HEK293 (cell line): ENCODE measurements around the gene MYRFL.

Experiments
- CTCF ChIA-PET: fragments of 350-600 bp; formaldehyde crosslinking; extraction: SDS; loops from one replicate; lab custom pipeline; 2021; ENCODE audit warnings: antibody characterized with exemption; lab: Yijun Ruan, JAX
- POLR2A ChIA-PET: fragments of 300-600 bp; formaldehyde crosslinking; extraction: SDS; loops from one replicate; lab custom pipeline; 2020; ENCODE audit warnings: antibody characterized with exemption, inconsistent platforms; lab: Yijun Ruan, JAX
- H3K27ac ChIP-seq: fragments of 200-500 bp; sonication (Bioruptor generic); 2 replicates; pipeline ENCODE4 v1.5.1; 2014; ENCODE audit warnings: low read depth, low read length, control low read depth, inconsistent platforms; ENCODE audit errors: extremely low read depth
- H3K36me3 ChIP-seq, 2 experiments: fragments of 200-500 bp in 1 of 2; sonication (Bioruptor generic) in 1 of 2; 1 replicate in 1 of 2; 2 replicates in 1 of 2; pipeline ENCODE4 v1.5.1; 2014 to 2017; ENCODE audit warnings: inconsistent platforms in 2 of 2, low read length in 2 of 2; ENCODE audit not compliant: control insufficient read depth in 2 of 2, insufficient read depth in 1 of 2
- H3K4me1 ChIP-seq: fragments of 200-500 bp; sonication (Bioruptor generic); 2 replicates; pipeline ENCODE4 v1.5.1; 2014; ENCODE audit warnings: mild to moderate bottlenecking, low read length, inconsistent platforms; ENCODE audit not compliant: control insufficient read depth, insufficient read depth
- H3K4me3 ChIP-seq: 2 replicates; pipeline ENCODE4 v1.5.1; 2011; ENCODE audit warnings: low read depth, mild to moderate bottlenecking, control low read depth, low read length, moderate library complexity
- H3K9me3 ChIP-seq: fragments of 200-500 bp; sonication (Bioruptor generic); 2 replicates; pipeline ENCODE4 v1.5.1; 2014; ENCODE audit warnings: low read depth, low read length, inconsistent platforms; ENCODE audit not compliant: control insufficient read depth, insufficient read depth
- BCL11B ChIP-seq: fragments of 450-650 bp; formaldehyde crosslinking; IDR thresholded peaks from 2 replicates; pipeline ENCODE4 v1.5.1; 2016; ENCODE audit warnings: low read depth, missing biosample characterization, missing genetic modification characterization
- GLI2 ChIP-seq: fragments of 450-650 bp; formaldehyde crosslinking; IDR thresholded peaks from 2 replicates; pipeline ENCODE4; 2017; ENCODE audit warnings: missing biosample characterization, missing genetic modification characterization, low read depth, borderline replicate concordance
- KLF7 ChIP-seq: fragments of 450-650 bp; formaldehyde crosslinking; IDR thresholded peaks from 2 replicates; pipeline ENCODE4 v1.5.1; 2016; ENCODE audit warnings: missing biosample characterization, missing genetic modification characterization, borderline replicate concordance
- PRDM10 ChIP-seq: fragments of 450-650 bp; formaldehyde crosslinking; IDR thresholded peaks from 2 replicates; pipeline ENCODE4 v1.5.1; 2016; ENCODE audit warnings: missing biosample characterization, missing genetic modification characterization
- PRDM2 ChIP-seq: fragments of 450-650 bp; formaldehyde crosslinking; IDR thresholded peaks from 2 replicates; pipeline ENCODE4 v1.5.1; 2016; ENCODE audit warnings: missing biosample characterization, missing genetic modification characterization, borderline replicate concordance
- REPIN1 ChIP-seq: fragments of 450-650 bp; formaldehyde crosslinking; IDR thresholded peaks from 2 replicates; pipeline ENCODE4 v1.5.1; 2017; ENCODE audit warnings: missing biosample characterization, missing genetic modification characterization, low read depth
- SP3 ChIP-seq: fragments of 450-650 bp; formaldehyde crosslinking; IDR thresholded peaks from 2 replicates; pipeline ENCODE4 v1.5.1; 2016; ENCODE audit warnings: missing biosample characterization, missing genetic modification characterization
- TSHZ1 ChIP-seq: fragments of 450-650 bp; formaldehyde crosslinking; IDR thresholded peaks from 2 replicates; pipeline ENCODE4 v1.5.1; 2016; ENCODE audit warnings: missing biosample characterization, missing genetic modification characterization, borderline replicate concordance
- ZBTB1 ChIP-seq: fragments of 450-650 bp; formaldehyde crosslinking; IDR thresholded peaks from 2 replicates; pipeline ENCODE4 v1.5.1; 2016; ENCODE audit warnings: missing biosample characterization, missing genetic modification characterization
- ZEB2 ChIP-seq: fragments of 450-650 bp; formaldehyde crosslinking; IDR thresholded peaks from 2 replicates; pipeline ENCODE4 v1.5.1; 2016; ENCODE audit warnings: missing biosample characterization, missing genetic modification characterization
- ZNF112 ChIP-seq: fragments of 450-650 bp; formaldehyde crosslinking; IDR thresholded peaks from 2 replicates; pipeline ENCODE4 v1.5.0; 2017; ENCODE audit warnings: missing biosample characterization, missing genetic modification characterization
- ZNF155 ChIP-seq: fragments of 450-650 bp; formaldehyde crosslinking; IDR thresholded peaks from 2 replicates; pipeline ENCODE4 v1.5.1; 2016; ENCODE audit warnings: missing biosample characterization, missing genetic modification characterization
- ZNF174 ChIP-seq: fragments of 450-650 bp; formaldehyde crosslinking; IDR thresholded peaks from 2 replicates; pipeline ENCODE4 v1.5.0; 2017; ENCODE audit warnings: missing biosample characterization, mild to moderate bottlenecking, missing genetic modification characterization
- ZNF19 ChIP-seq: fragments of 450-650 bp; formaldehyde crosslinking; IDR thresholded peaks from 2 replicates; pipeline ENCODE4; 2016; ENCODE audit warnings: missing biosample characterization, missing genetic modification characterization, low read depth
- ZNF202 ChIP-seq: fragments of 450-650 bp; formaldehyde crosslinking; IDR thresholded peaks from 2 replicates; pipeline ENCODE4 v1.5.1; 2016; ENCODE audit warnings: missing biosample characterization, missing genetic modification characterization, borderline replicate concordance
- ZNF24 ChIP-seq: fragments of 450-650 bp; formaldehyde crosslinking; IDR thresholded peaks from 2 replicates; pipeline ENCODE4 v1.5.1; 2016; ENCODE audit warnings: missing biosample characterization, missing genetic modification characterization
- ZNF426 ChIP-seq: fragments of 450-650 bp; formaldehyde crosslinking; IDR thresholded peaks from 2 replicates; pipeline ENCODE4 v1.5.1; 2017; ENCODE audit warnings: missing biosample characterization, missing genetic modification characterization, mild to moderate bottlenecking, inconsistent platforms, moderate library complexity
- ZNF596 ChIP-seq: fragments of 450-650 bp; IDR thresholded peaks from 2 replicates; pipeline ENCODE4 v1.5.0; 2018; ENCODE audit warnings: missing biosample characterization, mild to moderate bottlenecking, missing genetic modification characterization, moderate library complexity
- ZNF791 ChIP-seq: fragments of 450-650 bp; formaldehyde crosslinking; IDR thresholded peaks from 2 replicates; pipeline ENCODE4 v1.5.1; 2016; ENCODE audit warnings: missing biosample characterization, missing genetic modification characterization

Gene MYRFL

GRCh38 chr12:69935651-69936100 is 110.6 kb downstream of the MYRFL start (continued):
- TF ChIP-seq TSHZ1 (tag by site-specific recombination) (no peak), PRDM2 (tag by site-specific recombination) (no peak)

- CTCF ChIA-PET: interaction anchor here (0.6 to 0.8 kb wide), 3 partner anchors 29 to 794 kb away, joined by 3 to 4 read pairs (median 4); no protein-coding TSS in a partner anchor
- Histone ChIP-seq H3K4me1 (no peaks in the 10 kb centered on the region), H3K36me3 (no peaks in the 10 kb centered on the region), H3K9me3 (no peaks in the 10 kb centered on the region), H3K27ac (no peak overlapping the region), H3K4me3 (no peak overlapping the region)
- TF ChIP-seq ZNF155 (tag by site-specific recombination) (no peak), ZBTB1 (no peak), ZNF174 (no peak), ZNF426 (no peak), PRDM10 (tag by site-specific recombination) (no peak), REPIN1 (no peak), KLF7 (tag by site-specific recombination) (no peak), SP3 (tag by site-specific recombination) (no peak), ZNF791 (tag by site-specific recombination) (no peak), ZNF202 (tag by site-specific recombination) (no peak), ZNF19 (tag by site-specific recombination) (no peak), ZNF596 (no peak), GLI2 (tag by site-specific recombination) (no peak), ZEB2 (no peak), BCL11B (tag by site-specific recombination) (no peak), ZNF112 (tag by site-specific recombination) (no peak), ZNF24 (no peak)
- POLR2A ChIA-PET: no interaction called here
Measured at GRCh38 chr12:69936214-69936731, 111.2 kb downstream of the MYRFL start.
